ENCODE results near the gene WASHC2A.
"Not testable (repeated sequence)": the region's sequence is repeated elsewhere in the genome, so short reads cannot be mapped to it uniquely, and the experiment has no call there.

WASHC2A gene

DNA sequence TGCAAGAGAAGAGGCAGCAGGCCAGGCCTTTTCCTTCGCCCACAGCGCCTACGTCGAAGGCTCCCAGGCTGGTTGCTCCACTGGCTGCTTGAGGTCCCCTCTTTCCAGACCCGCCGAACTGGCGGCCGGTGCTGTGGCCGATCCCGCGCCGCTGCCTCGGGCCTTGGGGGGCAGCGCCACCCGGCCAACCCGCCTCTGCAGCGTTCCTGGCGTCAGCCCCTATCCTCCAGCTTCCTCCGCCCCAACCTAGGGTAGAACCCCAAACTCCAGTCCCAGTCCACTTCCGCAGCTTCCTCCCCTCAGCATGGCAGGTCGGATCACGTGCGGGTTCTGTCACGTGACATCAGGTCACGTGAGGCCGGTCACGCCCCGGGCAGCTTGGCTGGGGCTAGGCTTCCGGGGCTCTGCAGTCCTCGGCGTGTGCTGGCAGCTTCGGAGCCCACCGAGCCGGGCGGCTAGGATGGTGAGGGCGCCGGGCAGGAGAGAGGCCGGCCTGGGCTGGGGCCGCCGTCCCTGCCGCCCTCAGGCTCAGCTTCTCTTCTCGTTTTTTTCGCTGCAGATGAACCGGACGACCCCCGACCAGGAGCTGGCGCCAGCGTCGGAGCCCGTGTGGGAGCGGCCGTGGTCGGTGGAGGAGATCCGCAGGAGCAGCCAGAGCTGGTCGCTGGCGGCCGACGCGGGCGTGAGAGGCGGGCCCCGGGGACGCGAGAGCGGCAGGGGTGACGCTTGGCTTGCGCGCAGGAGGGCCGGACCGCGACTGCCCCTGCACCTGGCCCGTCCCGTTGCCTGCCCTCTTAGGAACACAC, at the start of gene WASHC2A:
TSS of gene WASHC2A (plus strand) at position 409 of the 806 bp plus-strand sequence. CDS start at position 461, 52 bp downstream.
- peak; percentile 77 to 90 (median 78) for DNase-seq

DNA sequence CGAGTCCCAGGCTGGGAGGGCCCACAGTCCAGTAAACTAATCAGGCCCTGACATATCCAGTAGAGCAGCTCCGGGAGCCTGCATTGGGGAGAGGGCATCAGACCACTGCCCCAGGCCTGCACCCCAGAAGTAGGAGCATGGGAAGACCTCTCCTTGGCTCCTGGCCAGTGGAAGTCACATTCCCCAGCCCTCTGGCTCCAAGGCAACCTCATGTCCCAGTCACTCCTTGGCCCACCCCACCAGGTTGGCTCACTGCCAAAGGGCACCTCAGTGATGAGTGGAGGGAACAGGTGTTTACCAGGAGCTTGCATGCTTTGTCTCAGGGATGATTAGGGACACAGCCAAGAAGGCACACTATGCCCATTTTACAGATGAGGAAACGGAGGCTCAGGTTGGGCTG, 48.5 kb upstream of the WASHC2A start:
- DNase-seq = peak in 1 of 3 experiments; percentile 35

GRCh38 chr10:50020451-50021024, 47.2 kb upstream of the WASHC2A start:
- DNase-seq = not testable (repeated sequence)

DNA sequence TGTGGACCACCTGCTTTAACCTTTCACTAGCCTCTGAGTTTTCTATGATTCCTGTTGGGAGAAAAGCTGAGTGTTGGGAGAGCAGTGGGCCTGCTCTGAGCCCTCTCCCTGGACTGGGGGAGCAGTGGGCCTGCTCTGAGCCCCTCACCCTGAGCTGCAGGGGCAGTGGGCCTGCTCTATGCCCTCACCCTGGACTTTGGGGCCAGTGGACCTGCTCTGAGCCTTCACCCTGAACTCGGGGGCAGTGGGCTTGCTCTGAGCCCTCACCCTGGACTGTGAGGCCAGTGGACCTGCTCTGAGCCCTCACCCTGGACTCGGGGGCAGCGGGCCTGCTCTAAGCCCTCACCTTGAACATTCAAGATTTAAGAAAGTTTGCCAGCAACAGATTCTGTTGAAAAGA, 46.1 kb upstream of the WASHC2A start:
- DNase-seq = no peak

DNA sequence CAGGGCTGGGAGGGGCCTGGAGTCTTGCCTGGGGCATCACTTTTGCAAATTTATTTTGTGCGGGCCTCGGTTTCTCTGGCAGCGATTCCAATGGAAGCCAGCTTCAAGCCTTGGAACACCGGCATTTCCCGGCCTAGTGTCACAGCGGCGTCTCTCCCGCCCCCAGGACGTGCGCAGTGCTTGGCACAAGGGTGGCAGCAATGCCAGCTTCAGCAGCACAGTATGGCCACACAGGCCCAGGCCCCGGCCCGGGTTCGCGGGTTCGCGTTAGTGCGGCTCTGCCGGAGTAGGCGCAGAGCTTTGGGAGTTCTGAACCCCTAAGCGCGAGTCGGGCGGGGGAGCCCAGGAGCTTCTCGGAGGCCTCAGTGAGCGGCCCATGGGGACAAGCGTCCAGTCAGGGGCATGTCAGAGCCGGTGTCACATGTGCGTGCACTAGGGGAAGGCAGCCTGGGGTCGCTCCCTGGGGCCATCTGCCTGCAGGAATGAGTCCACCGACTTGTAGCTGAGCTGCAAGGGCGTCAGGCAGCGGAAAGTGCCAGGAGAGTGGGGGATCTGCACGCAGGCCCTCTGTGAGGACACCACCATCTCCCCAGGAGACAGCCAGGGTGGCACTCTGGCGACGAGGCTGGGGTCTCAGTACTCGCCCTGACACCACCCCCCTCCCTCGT, 42.9 kb upstream of the WASHC2A start:
- DNase-seq = not testable (repeated sequence)

DNA sequence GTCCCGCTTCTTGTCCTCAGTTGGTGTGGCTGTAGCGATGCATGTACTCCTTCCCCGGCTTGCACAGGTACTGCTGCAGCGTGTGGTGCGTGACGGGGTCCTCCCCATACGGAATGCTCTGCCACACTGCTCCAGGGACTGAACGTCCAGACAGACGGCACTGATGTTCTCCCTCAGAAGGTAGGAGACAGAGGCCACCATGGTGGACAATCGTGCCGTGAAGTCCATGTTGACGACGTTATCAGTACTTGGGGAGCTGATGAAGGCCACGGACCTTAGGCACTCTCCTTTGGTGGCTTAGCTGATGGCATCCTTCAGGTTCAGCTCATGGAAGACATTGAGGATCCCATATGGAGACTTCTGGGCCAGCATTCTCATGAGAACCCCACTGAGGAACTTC, 42.1 kb upstream of the WASHC2A start:
- DNase-seq = no peak

GRCh38 chr10:50027195-50027594, 40.6 kb upstream of the WASHC2A start:
- DNase-seq = no peak

- no peak for DNase-seq
Observed at GRCh38 chr10:50033481-50033880, 34.3 kb upstream of the WASHC2A start.

DNA sequence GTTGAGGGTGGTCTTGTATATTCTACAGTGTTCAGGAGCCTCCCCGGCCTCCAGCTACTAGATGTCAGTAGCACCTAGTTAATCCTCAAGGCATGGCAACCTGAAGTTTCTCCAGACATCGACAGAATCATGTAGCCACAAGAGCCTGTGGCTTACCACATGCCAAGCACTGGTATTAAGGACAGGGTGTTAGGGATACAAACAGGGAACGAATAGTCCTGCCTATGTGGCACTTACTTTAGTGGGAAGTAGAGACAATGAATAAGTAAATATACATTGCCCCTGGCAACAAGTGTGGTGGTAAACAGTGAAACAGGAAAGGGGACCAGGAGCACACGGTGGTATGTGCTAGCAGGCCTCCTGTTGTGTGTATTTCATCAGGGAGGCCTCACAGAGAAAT, 32.4 kb upstream of the WASHC2A start:
- peak in 1 of 3 experiments; percentile 44 for DNase-seq

- no peak for DNase-seq
Observed at GRCh38 chr10:50044941-50045664, 22.7 kb upstream of the WASHC2A start.

GRCh38 chr10:50046457-50046856, 21.3 kb upstream of the WASHC2A start:
- DNase-seq = not testable (repeated sequence)

- DNase-seq = not testable (repeated sequence)
Observed at GRCh38 chr10:50047594-50047993, 20.2 kb upstream of the WASHC2A start.

DNA sequence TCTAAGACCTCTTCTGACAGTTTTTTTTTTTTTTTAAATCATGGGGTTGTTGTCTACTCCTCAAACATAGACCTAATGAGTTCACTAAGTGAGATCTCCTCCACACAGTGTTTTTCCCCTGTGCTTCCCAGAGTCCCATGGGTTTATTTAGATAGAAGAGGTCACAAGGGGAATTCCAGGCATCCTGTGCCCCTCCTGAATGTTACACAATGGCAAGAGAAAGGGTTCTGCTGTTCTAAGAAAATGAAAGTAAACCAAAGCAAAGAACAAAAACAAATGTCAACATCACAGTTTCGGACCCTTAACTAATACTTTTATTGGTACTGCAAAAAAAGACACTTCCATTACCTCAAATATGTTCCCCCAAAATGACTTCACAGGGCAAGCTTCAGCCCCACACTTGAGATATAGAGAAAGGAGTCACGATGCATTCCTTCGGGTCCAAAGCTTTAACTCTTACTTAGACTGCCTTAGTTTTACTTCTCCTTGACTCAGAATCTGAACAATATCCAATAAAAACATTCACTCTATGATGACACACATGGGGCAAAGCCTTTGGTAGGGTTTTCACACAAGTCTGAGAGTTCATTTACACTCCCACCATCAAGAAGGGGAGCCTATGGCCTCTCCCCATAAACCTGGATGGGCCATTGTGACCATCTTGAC, 15.6 kb upstream of the WASHC2A start:
- DNase-seq = not testable (repeated sequence)

DNA sequence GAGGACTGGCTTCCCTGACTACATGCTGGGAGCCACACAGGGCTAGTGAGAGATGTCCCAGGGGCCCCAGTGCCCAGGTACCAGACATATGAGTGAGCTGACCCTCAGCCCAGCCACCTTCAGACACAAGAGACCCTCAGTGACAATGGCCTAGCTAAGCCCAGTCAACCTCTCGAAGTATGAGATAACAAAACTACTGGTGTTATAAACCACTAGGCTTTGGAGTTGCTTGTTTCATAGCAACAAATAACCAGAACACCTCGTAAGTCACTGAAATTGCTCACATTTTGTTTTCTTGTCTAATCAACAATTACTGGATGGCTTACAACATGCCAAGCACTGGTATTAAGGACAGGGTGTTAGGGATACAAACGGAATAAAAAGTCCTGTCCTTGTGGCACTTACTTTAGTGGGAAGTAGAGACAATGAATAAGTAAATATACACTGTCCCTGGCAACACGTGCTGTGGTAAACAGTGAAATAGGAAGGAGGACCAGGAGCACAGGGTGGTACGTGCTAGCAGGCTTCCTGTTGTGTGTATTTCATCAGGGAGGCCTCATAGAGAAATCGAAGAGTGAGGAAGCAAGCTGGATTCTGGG, 14.9 kb upstream of the WASHC2A start:
- not testable (repeated sequence) for DNase-seq

GRCh38 chr10:50055494-50056292, 12.1 kb upstream of the WASHC2A start:
- not testable (repeated sequence) for DNase-seq

- not testable (repeated sequence) for DNase-seq
Observed at GRCh38 chr10:50056654-50057053, 11.1 kb upstream of the WASHC2A start.

GRCh38 chr10:50058727-50059126, 9.0 kb upstream of the WASHC2A start:
- not testable (repeated sequence) for DNase-seq

DNA sequence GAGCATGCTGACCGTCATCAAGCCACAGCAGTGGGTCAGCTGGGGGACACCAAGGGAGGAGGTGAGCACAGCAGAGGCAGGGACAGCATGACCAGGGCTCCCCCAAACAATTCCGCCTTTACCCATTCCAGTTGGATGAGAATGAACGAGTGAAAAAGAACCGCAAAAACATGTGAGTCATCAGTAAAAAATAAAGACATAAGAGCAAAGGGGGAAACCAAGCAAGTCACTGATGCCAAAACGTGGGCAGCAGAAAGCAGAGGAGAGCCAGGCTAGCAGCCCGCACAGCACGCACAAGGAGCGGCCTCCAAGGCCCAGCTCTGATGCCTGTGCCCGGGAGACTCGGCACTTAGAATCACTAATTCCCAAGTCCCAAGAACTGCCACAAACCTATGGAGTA, 7.8 kb upstream of the WASHC2A start:
- not testable (repeated sequence) for DNase-seq

GRCh38 chr10:50061548-50061947, 6.2 kb upstream of the WASHC2A start:
- not testable (repeated sequence) for DNase-seq

DNA sequence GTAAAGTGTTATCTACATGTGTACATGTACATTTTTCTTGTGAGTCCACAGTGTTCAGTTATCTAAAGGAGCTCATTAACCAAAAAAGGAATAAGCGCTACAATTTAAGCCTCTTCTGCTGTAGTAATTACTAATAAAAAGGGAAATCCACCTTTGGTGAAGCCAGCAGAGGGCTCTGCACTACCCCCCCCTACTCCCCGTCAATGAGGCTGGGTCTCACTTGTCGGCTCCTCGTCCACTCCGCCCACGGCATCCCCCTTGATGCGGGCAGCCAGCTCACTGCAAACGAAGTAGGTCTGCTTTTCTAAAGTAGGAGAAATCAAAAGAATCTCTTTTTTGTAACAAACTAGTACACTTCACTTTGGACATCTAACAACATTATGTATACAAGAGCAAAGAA, 4.7 kb upstream of the WASHC2A start:
- no peak for DNase-seq

DNA sequence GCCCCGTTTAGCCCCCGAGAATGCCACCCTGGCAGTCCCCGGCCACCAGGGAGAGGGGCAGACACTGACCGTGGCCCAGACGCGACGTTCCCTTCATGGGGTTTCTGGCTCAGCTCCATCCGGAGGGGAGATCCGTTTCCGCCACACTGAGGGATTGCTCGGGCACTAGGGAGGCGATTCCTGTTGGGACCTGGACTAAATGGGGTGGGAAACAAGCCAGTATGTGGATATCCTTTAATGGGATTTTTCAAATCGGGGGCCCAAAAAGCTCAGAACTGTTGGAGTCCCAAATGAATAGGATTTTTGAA, 552 bp downstream of the WASHC2A start:
- DNase-seq = not testable (repeated sequence)
